Neural cell (in vitro differentiated cells): ENCODE measurements around the gene CBR3. TPM values are rescaled to one million over a fixed set of nuclear protein-coding genes. Genes with fewer than 3 reads are reported as not detected.

Experiments used
- H2AFZ ChIP-seq: fragments of 200-600, 300-800 bp; sonication (generic), shearing (Covaris generic); 2 replicates; pipeline ENCODE4 v1.6.0; 2014; ENCODE audit warnings: low read depth, mild to moderate bottlenecking, antibody characterized with exemption, low read length, moderate library complexity
- H3F3A ChIP-seq: fragments of 200-600 bp; shearing (Covaris generic); 2 replicates; pipeline ENCODE4 v1.6.1; 2016; ENCODE audit warnings: mild to moderate bottlenecking, moderate library complexity, mixed read lengths, antibody characterized with exemption, low read length; ENCODE audit not compliant: insufficient read depth, poor library complexity, severe bottlenecking
- H3K27ac ChIP-seq: fragments of 200-600, 300-800 bp; sonication (generic), shearing (Covaris generic); 2 replicates; pipeline ENCODE4 v1.5.1; 2014; ENCODE audit warnings: mild to moderate bottlenecking, low read length, moderate library complexity
- H3K27me3 ChIP-seq: fragments of 300-800, 200-600 bp; sonication (generic), shearing (Covaris generic); 2 replicates; pipeline ENCODE4 v1.6.0; 2014; ENCODE audit warnings: mild to moderate bottlenecking, low read depth, low read length, moderate library complexity; ENCODE audit not compliant: insufficient read depth
- H3K36me3 ChIP-seq: fragments of 300-800, 200-600 bp; sonication (generic), shearing (Covaris generic); 2 replicates; pipeline ENCODE4 v1.5.1; 2014; ENCODE audit warnings: mild to moderate bottlenecking, antibody characterized with exemption, low read length, moderate library complexity; ENCODE audit not compliant: insufficient read depth
- H3K4me2 ChIP-seq: fragments of 300-800, 200-600 bp; sonication (generic), shearing (Covaris generic); 2 replicates; pipeline ENCODE4 v1.6.0; 2014; ENCODE audit warnings: mild to moderate bottlenecking, low read length
- H3K4me3 ChIP-seq: fragments of 300-800, 200-600 bp; sonication (generic), shearing (Covaris generic); 2 replicates; pipeline ENCODE4 v1.5.1; 2014; ENCODE audit warnings: mild to moderate bottlenecking, low read length, moderate library complexity
- H3K79me2 ChIP-seq: fragments of 200-600 bp; shearing (Covaris generic); replicated peaks from 2 replicates; pipeline ENCODE4 v1.6.0; 2014; ENCODE audit warnings: mild to moderate bottlenecking, low read length, moderate library complexity; ENCODE audit not compliant: insufficient read depth
- H3K9ac ChIP-seq: fragments of 300-800, 200-600 bp; sonication (generic), shearing (Covaris generic); 2 replicates; pipeline ENCODE4 v1.6.1; 2016; ENCODE audit warnings: mild to moderate bottlenecking, low read length, mixed read lengths
- H3K9me2 ChIP-seq: fragments of 200-600 bp; shearing (Covaris generic); 2 replicates; pipeline ENCODE4 v1.6.1; 2016; ENCODE audit warnings: mild to moderate bottlenecking, low read length, mixed read lengths; ENCODE audit not compliant: insufficient read depth
- H3K9me3 ChIP-seq: fragments of 200-600, 300-800 bp; sonication (generic), shearing (Covaris generic); 2 replicates; pipeline ENCODE4 v1.6.1; 2016; ENCODE audit warnings: mild to moderate bottlenecking, mixed run types, low read length, moderate library complexity, mixed read lengths
- H4K20me1 ChIP-seq: fragments of 200-600 bp; shearing (Covaris generic); 2 replicates; pipeline ENCODE4 v1.6.1; 2016; ENCODE audit warnings: mild to moderate bottlenecking, mixed run types; ENCODE audit not compliant: insufficient read depth
- EP300 ChIP-seq: fragments of 450-650 bp; conservative IDR thresholded peaks from 2 replicates; pipeline ENCODE4 v1.6.1; 2014; ENCODE audit warnings: antibody characterized with exemption, mild to moderate bottlenecking, moderate library complexity; ENCODE audit not compliant: poor library complexity, severe bottlenecking
- EZH2 ChIP-seq: fragments of 200-600, 300-800 bp; shearing (Covaris generic), sonication (generic); IDR thresholded peaks from 2 replicates; pipeline ENCODE4 v1.6.1; 2014; ENCODE audit warnings: antibody characterized with exemption, low read length, borderline replicate concordance, mild to moderate bottlenecking; ENCODE audit not compliant: insufficient read depth, poor library complexity, severe bottlenecking
- MXI1 ChIP-seq: fragments of 450-650 bp; conservative IDR thresholded peaks from 2 replicates; pipeline ENCODE4 v1.6.1; 2014; ENCODE audit warnings: antibody characterized with exemption, mild to moderate bottlenecking; ENCODE audit not compliant: poor library complexity, severe bottlenecking
- POLR2AphosphoS5 ChIP-seq: IDR thresholded peaks from 2 replicates; pipeline ENCODE4 v1.6.1; 2012
- RAD21 ChIP-seq: fragments of 450-650 bp; conservative IDR thresholded peaks from 2 replicates; pipeline ENCODE4 v1.6.1; 2014; ENCODE audit warnings: antibody characterized with exemption, mild to moderate bottlenecking, moderate library complexity
- SMC3 ChIP-seq: fragments of 450-650 bp; conservative IDR thresholded peaks from 2 replicates; pipeline ENCODE4 v1.6.1; 2014; ENCODE audit warnings: antibody characterized with exemption, mild to moderate bottlenecking, moderate library complexity; ENCODE audit not compliant: poor library complexity
- TAF1 ChIP-seq: IDR thresholded peaks from 2 replicates; pipeline ENCODE4 v1.6.1; 2012; ENCODE audit warnings: low read depth
- polyA plus RNA-seq: library from polyadenylated mRNA; depleted of rRNA; stranded (reverse); fragments of >200 nt; gene quantifications from 2 replicates; pipeline ENCODE4 v1.2.3, GENCODE V29; 2014
- TF ChIP-seq, protein P1 (sequence below): IDR thresholded peaks from 2 replicates; pipeline ENCODE4 v1.6.1; 2012; ENCODE audit warnings: borderline replicate concordance
- TF ChIP-seq, protein P2 (sequence below): fragments of 450-650 bp; IDR thresholded peaks from 2 replicates; pipeline ENCODE4 v1.5.1; 2014; ENCODE audit warnings: antibody characterized with exemption, mild to moderate bottlenecking, moderate library complexity; ENCODE audit not compliant: poor library complexity, severe bottlenecking

Gene CBR3
- polyA plus RNA-seq, 1 donor from 2014 or later, result not detected

DNA sequence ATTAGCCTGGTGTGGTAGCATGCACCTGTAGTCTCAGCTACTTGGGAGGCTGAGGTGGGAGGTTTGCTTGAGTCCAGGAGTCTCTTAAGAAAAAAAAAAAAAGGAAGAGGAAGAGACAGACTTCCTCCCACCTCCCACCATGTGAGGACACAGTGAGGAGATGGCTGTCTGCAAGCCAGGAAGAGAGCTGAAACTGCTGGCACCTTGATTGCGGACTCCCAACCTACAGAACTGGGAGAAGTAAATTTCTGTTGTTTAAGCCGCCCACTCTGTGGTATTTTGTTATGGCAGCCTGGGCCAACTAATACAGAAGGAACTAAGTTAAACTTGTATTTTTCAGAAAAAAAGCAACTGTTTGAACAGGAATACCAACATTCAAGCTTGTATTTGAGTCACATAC lies 43.5 kb downstream of the CBR3 start:
- Histone ChIP-seq H2AFZ (no peak overlapping the region), H3F3A (no peaks in the 10 kb centered on the region), H3K4me2 (no peak overlapping the region), H3K79me2 (no peaks in the 10 kb centered on the region), H4K20me1 (no peaks in the 10 kb centered on the region), H3K9me3 (no peaks in the 10 kb centered on the region), H3K27me3 (no peaks in the 10 kb centered on the region), H3K9ac (no peak overlapping the region), H3K9me2 (no peaks in the 10 kb centered on the region), H3K4me3 (no peak overlapping the region), H3K36me3 (no peaks in the 10 kb centered on the region), H3K27ac (no peak overlapping the region)
- TF ChIP-seq, protein P1, sequence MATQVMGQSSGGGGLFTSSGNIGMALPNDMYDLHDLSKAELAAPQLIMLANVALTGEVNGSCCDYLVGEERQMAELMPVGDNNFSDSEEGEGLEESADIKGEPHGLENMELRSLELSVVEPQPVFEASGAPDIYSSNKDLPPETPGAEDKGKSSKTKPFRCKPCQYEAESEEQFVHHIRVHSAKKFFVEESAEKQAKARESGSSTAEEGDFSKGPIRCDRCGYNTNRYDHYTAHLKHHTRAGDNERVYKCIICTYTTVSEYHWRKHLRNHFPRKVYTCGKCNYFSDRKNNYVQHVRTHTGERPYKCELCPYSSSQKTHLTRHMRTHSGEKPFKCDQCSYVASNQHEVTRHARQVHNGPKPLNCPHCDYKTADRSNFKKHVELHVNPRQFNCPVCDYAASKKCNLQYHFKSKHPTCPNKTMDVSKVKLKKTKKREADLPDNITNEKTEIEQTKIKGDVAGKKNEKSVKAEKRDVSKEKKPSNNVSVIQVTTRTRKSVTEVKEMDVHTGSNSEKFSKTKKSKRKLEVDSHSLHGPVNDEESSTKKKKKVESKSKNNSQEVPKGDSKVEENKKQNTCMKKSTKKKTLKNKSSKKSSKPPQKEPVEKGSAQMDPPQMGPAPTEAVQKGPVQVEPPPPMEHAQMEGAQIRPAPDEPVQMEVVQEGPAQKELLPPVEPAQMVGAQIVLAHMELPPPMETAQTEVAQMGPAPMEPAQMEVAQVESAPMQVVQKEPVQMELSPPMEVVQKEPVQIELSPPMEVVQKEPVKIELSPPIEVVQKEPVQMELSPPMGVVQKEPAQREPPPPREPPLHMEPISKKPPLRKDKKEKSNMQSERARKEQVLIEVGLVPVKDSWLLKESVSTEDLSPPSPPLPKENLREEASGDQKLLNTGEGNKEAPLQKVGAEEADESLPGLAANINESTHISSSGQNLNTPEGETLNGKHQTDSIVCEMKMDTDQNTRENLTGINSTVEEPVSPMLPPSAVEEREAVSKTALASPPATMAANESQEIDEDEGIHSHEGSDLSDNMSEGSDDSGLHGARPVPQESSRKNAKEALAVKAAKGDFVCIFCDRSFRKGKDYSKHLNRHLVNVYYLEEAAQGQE, result no peak
- no peak for TF ChIP-seq RAD21
- TF ChIP-seq SMC3, result no peak
- TF ChIP-seq EZH2, result no peak
- no peak for TF ChIP-seq MXI1
- no peak for TF ChIP-seq TAF1
- TF ChIP-seq EP300, result no peak
- TF ChIP-seq, protein P2, sequence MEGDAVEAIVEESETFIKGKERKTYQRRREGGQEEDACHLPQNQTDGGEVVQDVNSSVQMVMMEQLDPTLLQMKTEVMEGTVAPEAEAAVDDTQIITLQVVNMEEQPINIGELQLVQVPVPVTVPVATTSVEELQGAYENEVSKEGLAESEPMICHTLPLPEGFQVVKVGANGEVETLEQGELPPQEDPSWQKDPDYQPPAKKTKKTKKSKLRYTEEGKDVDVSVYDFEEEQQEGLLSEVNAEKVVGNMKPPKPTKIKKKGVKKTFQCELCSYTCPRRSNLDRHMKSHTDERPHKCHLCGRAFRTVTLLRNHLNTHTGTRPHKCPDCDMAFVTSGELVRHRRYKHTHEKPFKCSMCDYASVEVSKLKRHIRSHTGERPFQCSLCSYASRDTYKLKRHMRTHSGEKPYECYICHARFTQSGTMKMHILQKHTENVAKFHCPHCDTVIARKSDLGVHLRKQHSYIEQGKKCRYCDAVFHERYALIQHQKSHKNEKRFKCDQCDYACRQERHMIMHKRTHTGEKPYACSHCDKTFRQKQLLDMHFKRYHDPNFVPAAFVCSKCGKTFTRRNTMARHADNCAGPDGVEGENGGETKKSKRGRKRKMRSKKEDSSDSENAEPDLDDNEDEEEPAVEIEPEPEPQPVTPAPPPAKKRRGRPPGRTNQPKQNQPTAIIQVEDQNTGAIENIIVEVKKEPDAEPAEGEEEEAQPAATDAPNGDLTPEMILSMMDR, result no peak
- TF ChIP-seq POLR2AphosphoS5, result no peak

DNA sequence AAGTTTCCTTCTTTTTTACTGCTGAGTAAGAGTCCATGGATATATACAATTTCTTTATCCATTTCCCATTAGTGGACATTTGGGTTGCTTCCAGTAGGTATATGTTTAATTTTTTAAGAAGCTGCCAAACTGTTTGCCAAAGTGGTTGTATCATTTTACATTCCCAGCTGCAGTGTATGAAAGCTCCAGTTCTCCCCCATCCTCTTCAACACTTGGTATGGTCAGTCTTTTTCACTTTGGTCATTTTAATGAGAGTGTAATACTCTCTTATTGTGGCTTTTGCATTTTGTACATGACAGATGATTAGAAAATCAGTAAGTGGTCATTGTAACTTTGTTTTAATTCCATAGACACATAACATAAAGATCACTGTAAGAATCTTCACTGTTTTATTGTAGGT lies 44.3 kb downstream of the CBR3 start:
- no peaks in the 10 kb centered on the region for H3K27me3 ChIP-seq

More for the DNA sequence above, 44.3 kb downstream of the CBR3 start:
- Histone ChIP-seq H3K4me3 (no peak overlapping the region), H3K9me3 (no peaks in the 10 kb centered on the region), H3K9ac (no peak overlapping the region), H2AFZ (no peak overlapping the region), H3F3A (no peaks in the 10 kb centered on the region), H3K27ac (no peak overlapping the region), H3K79me2 (no peaks in the 10 kb centered on the region), H3K4me2 (no peak overlapping the region), H3K36me3 (no peaks in the 10 kb centered on the region), H3K9me2 (no peaks in the 10 kb centered on the region), H4K20me1 (no peaks in the 10 kb centered on the region)
- TF ChIP-seq SMC3 (no peak), EP300 (no peak), EZH2 (no peak), TAF1 (no peak), RAD21 (no peak), MXI1 (no peak), POLR2AphosphoS5 (no peak)
- TF ChIP-seq, protein P2, result no peak
- TF ChIP-seq, protein P1, result no peak
